ENCODE data around the gene CACNA1A. TPM values are rescaled to one million over a fixed set of nuclear protein-coding genes. Genes with fewer than 3 reads are reported as not detected.

Gene CACNA1A
- total and polyA plus RNA-seq, 2 of the 4 experiments (the other 2 are of a cell fraction), result 5.9 to 15.0 TPM

DNA sequence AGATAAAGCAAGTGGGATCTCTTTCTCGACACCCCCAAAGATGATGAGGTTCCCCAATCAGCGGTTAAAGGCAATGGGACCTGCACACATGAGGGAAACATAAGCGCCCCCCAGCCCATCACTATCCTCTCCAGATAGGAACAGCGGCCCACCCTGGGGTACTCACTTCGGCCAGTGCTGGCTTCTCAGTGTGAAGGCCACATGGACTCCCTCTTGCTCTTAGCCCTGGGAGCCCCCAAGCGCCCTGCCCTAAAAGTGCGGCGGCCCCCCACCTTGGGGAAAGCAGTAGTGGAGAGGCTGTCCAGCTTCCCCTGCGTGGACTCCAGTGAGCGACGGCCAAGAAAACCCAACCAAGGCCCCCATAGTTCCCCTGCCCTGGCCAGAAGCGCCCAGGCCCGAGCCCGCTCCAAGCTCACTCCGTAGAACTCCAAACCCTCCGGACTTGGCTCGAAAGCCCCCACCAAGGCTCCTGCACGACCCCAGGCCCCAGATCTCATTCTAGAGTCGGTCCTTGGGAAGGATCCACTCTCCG is 1.0 kb downstream of the CACNA1A start:
- dilution Hi-C loops (cut with HindIII; ENCODE audit: low sequenced_read_pairs, unreplicated experiment) (no loop called here), in situ Hi-C loops (cut with MboI; ENCODE audit: low sequenced_read_pairs) (no loop called here), intact Hi-C loops (cut with micrococcal nuclease) (no loop called here)
- Histone ChIP-seq H3K18ac (ENCODE audit: low read depth, low read length) (no peak overlapping the region), H3K14ac (replicated peaks; ENCODE audit: low read depth, low read length) (no peak overlapping the region), H2BK15ac (ENCODE audit: low read depth, low read length) (no peak overlapping the region), H2AK9ac (replicated peaks; ENCODE audit: low read depth, low read length, poor library complexity) (peak overlapping the region; percentile 56), H2BK20ac (ENCODE audit: low read depth, low read length) (no peak overlapping the region), H2BK120ac (ENCODE audit: low read depth, low read length) (no peak overlapping the region), H3K4ac (ENCODE audit: low read depth, low read length) (no peak overlapping the region), H2AFZ (replicated peaks; ENCODE audit: low read length, poor library complexity) (no peak overlapping the region), H3K27me3 (ENCODE audit: control insufficient read depth, insufficient read depth, low read length) (peaks cover 21% of the 10 kb centered on the region), H4K91ac (ENCODE audit: insufficient read depth, low read depth, low read length) (no peak overlapping the region), H3K4me1 (ENCODE audit: control insufficient read depth, insufficient read depth, low read length) (peaks cover 3% of the 10 kb centered on the region; the same call in 1 of the 2 replicates), H2BK5ac (ENCODE audit: low read depth, low read length, poor library complexity, severe bottlenecking) (no peak overlapping the region), H3K9me3 (ENCODE audit: control insufficient read depth, insufficient read depth, low read length) (no peaks in the 10 kb centered on the region; the same call in 1 of the 2 replicates), H3K36me3 (ENCODE audit: control insufficient read depth, insufficient read depth, low read length) (peaks cover 1% of the 10 kb centered on the region; the same call in 1 of the 2 replicates), H3K4me2 (ENCODE audit: low read depth, low read length) (peak overlapping the region; percentile 1; the same call in 1 of the 2 replicates), H3K56ac (ENCODE audit: extremely low read depth, insufficient read depth, low read length) (no peak overlapping the region), H4K5ac (ENCODE audit: low read depth, low read length) (no peak overlapping the region), H4K20me1 (ENCODE audit: insufficient read depth, low read length) (peaks cover 6% of the 10 kb centered on the region; the same call in 1 of the 2 replicates), H3K9me1 (ENCODE audit: insufficient read depth, low read length) (0 out of 2 replicates have a peak, but pooled peaks cover 4% of the 10 kb centered on the region), H3K23ac (ENCODE audit: low read depth, low read length) (no peak overlapping the region), H3K79me1 (ENCODE audit: low read depth in 1 of 2, low read length in 2 of 2) (peaks cover 0 to 3% of the 10 kb centered on the region in 2 experiments; a peak in 3 of 4 replicates), H3K27ac (ENCODE audit: insufficient read depth, low read length) (no peak overlapping the region), H4K8ac (ENCODE audit: low read depth in 2 of 2, low read length in 2 of 2) (no peak overlapping the region; a peak in 1 of 4 replicates), H3K4me3 (ENCODE audit: insufficient read depth, low read depth, low read length) (peak overlapping the region; percentile 74), H3K9ac (ENCODE audit: low read depth, low read length) (no peak overlapping the region), H2AK5ac (ENCODE audit: low read depth, low read length) (no peak overlapping the region)
- no peak for DNase-seq
- TF ChIP-seq CEBPB (IDR thresholded peaks at IDR 0.05; ENCODE audit: low read depth, low read length) (no peak), RCOR1 (IDR thresholded peaks at IDR 0.05; ENCODE audit: insufficient replicate concordance, low read length) (no peak), NFE2L2 (IDR thresholded peaks at IDR 0.05; ENCODE audit: low read depth, low read length) (no peak), SMC3 (IDR thresholded peaks at IDR 0.05; ENCODE audit: low read depth, low read length) (no peak), CTCF (conservative IDR thresholded peaks at IDR 0.05; ENCODE audit: low read depth, low read length) (no peak), BHLHE40 (IDR thresholded peaks at IDR 0.05; ENCODE audit: low read depth, low read length) (no peak), RFX5 (IDR thresholded peaks at IDR 0.05; ENCODE audit: low read depth, low read length) (no peak), MXI1 (IDR thresholded peaks at IDR 0.05; ENCODE audit: borderline replicate concordance, low read depth, low read length) (no peak), MAZ (IDR thresholded peaks at IDR 0.05; ENCODE audit: borderline replicate concordance, low read depth, low read length) (no peak), POLR2A (IDR thresholded peaks at IDR 0.05; ENCODE audit: low read depth, low read length) (no peak), RAD21 (IDR thresholded peaks at IDR 0.05; ENCODE audit: low read length) (no peak), FOS (IDR thresholded peaks at IDR 0.05; ENCODE audit: low read depth, low read length) (no peak), MAFK (IDR thresholded peaks at IDR 0.05; ENCODE audit: low read depth, low read length) (no peak), CHD1 (IDR thresholded peaks at IDR 0.05; ENCODE audit: low read depth, low read length) (no peak)
- TF ChIP-seq, protein P1, sequence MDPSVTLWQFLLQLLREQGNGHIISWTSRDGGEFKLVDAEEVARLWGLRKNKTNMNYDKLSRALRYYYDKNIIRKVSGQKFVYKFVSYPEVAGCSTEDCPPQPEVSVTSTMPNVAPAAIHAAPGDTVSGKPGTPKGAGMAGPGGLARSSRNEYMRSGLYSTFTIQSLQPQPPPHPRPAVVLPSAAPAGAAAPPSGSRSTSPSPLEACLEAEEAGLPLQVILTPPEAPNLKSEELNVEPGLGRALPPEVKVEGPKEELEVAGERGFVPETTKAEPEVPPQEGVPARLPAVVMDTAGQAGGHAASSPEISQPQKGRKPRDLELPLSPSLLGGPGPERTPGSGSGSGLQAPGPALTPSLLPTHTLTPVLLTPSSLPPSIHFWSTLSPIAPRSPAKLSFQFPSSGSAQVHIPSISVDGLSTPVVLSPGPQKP (IDR thresholded peaks at IDR 0.05; ENCODE audit: borderline replicate concordance, low read depth, low read length), result no peak
- no peak for ATAC-seq (ENCODE audit: low read depth)
- ChIA-PET POLR2A (ENCODE audit: unreplicated experiment) (no interaction called here), CTCF (no interaction called here)
- WGBS, 2 experiments (ENCODE audit: extremely low coverage in 2 of 2, insufficient read length in 1 of 2), result 38% methylated on average over 6 of the region's 20 CpGs; no CpG with 5 or more reads in 1 of the 2 experiments
- no TSS peak for BruUV-seq (replicated peaks)

Measured in IMR-90 (cell line).